Fibroblast of mammary gland (primary cell): ENCODE measurements around the gene CD46.

Source experiments
- DNase-seq: peaks from one replicate; pipeline ENCODE4 v3.0.0-alpha.2; 2010; ENCODE audit warnings: low read depth
- H3K4me3 ChIP-seq: 2 replicates; pipeline ENCODE4 v1.5.1; 2011; ENCODE audit warnings: low read depth, mild to moderate bottlenecking, low read length, moderate library complexity; ENCODE audit not compliant: control insufficient read depth
- TF ChIP-seq, protein P1 (sequence below): conservative IDR thresholded peaks from 2 replicates; pipeline ENCODE4 v1.5.1; 2011; ENCODE audit warnings: low read depth, low read length, inconsistent platforms; ENCODE audit not compliant: control insufficient read depth, insufficient read depth

The CD46 gene

GRCh38 chr1:207807326-207807689 is 55.5 kb downstream of the CD46 start:
- TF ChIP-seq, protein P1, sequence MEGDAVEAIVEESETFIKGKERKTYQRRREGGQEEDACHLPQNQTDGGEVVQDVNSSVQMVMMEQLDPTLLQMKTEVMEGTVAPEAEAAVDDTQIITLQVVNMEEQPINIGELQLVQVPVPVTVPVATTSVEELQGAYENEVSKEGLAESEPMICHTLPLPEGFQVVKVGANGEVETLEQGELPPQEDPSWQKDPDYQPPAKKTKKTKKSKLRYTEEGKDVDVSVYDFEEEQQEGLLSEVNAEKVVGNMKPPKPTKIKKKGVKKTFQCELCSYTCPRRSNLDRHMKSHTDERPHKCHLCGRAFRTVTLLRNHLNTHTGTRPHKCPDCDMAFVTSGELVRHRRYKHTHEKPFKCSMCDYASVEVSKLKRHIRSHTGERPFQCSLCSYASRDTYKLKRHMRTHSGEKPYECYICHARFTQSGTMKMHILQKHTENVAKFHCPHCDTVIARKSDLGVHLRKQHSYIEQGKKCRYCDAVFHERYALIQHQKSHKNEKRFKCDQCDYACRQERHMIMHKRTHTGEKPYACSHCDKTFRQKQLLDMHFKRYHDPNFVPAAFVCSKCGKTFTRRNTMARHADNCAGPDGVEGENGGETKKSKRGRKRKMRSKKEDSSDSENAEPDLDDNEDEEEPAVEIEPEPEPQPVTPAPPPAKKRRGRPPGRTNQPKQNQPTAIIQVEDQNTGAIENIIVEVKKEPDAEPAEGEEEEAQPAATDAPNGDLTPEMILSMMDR = no peak
- H3K4me3 ChIP-seq = no peak overlapping the region

DNA sequence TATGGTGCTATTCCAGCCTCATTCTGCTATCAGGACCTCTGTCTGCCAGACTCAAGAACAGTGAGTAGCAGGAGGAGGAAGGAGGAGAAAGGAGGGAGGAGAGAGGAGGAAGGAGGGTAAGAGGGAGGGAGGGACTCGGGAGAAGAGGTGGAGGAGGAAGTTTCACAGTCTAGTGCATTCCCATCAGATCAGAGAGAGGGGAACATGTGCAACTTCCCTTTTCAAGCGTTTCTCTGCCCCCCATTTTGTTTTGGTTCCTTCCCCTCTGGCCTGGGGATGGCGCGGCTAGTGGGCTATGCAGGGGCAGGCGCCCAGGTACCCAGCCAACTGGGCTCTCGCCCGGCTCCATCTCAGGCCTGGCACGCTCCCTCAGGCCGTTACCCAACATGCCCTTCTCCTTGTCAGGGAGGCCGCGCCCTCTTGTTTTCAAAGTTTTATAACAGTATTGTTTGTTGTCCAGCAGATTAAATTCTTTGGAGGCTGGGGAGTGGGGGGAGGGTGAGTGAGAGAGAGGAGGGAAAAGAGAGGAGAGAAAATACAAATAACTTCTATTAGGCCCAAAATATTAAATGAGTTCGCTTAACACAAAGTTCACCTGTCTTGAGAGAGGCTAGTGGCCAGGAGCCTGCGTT is 56.0 kb downstream of the CD46 start:
- no peak for DNase-seq
- TF ChIP-seq, protein P1 = no peak
- H3K4me3 ChIP-seq = no peak overlapping the region

More at GRCh38 chr1:207807326-207807689, 55.5 kb downstream of the CD46 start:
- DNase-seq = no peak

GRCh38 chr1:207808322-207808705 is 56.5 kb downstream of the CD46 start:
- TF ChIP-seq, protein P1 = no peak
- H3K4me3 ChIP-seq = no peak overlapping the region
- DNase-seq = no peak

- DNase-seq = no peak
- TF ChIP-seq, protein P1 = no peak
- H3K4me3 ChIP-seq = no peak overlapping the region
Observed at GRCh38 chr1:207808911-207809555, 57.2 kb downstream of the CD46 start.

- peak; percentile 91 for DNase-seq
Observed at GRCh38 chr1:207810173-207810572, 58.3 kb downstream of the CD46 start.

DNA sequence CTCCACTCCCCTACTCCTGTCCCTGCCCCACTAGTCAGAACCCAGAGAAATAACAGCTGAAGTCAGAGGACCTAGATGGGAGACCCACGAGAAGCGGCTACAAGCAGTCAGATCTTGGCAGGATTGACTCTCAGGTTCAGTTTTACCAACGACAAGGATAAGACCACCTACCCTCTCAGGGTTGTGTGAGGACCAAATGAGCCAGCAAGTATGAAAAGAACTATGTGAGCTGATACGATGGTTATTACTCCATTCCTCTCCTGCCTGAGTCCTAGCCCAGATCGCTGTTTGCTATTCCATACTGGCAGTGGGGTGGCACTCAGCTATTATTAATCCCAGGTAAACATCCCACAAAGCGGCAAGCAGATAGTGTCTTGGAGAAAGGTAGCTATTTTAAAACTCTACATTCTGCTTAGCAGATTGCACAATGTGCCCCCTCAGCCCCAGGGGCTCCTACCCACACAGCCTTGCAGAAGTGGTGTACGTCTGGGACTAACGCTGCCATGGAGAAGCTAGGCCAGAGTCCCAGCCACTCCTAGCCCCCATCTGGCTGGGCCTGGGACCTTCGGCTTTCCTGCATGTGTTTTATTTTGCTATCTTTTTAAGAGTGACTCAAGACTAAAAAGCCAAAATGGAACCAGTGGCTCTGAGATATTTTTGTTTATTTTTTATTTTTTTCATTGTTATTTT is 58.9 kb downstream of the CD46 start:
- H3K4me3 ChIP-seq = no peak overlapping the region
- no peak for DNase-seq
- TF ChIP-seq, protein P1 = no peak

More at GRCh38 chr1:207810173-207810572, 58.3 kb downstream of the CD46 start:
- TF ChIP-seq, protein P1 = no peak
- H3K4me3 ChIP-seq = no peak overlapping the region
